Fibroblast of lung (primary cell): ENCODE results near the gene SIM1. TPM values are rescaled to one million over a fixed set of nuclear protein-coding genes. Genes with fewer than 3 reads are reported as not detected.
A peak's percentile ranks its signal among the peaks of the same experiment; 100 is the strongest.

Experiments used
- DNase-seq, 2 donors: peaks; one replicate each; pipeline versions ENCODE4 v3.0.0 to v3.0.0-alpha.2; 2010; ENCODE audit warnings: low read depth in 2 of 2
- H2AFZ ChIP-seq: 2 replicates; pipeline ENCODE4 v1.5.1; 2012; ENCODE audit warnings: low read length, control low read depth, inconsistent platforms
- H3K27ac ChIP-seq: 2 replicates; pipeline ENCODE4 v1.5.1; 2011; ENCODE audit warnings: low read length, control low read depth; ENCODE audit not compliant: insufficient read depth
- H3K27me3 ChIP-seq: 2 replicates; pipeline ENCODE4 v1.5.1; 2011; ENCODE audit warnings: mild to moderate bottlenecking, low read length; ENCODE audit not compliant: control insufficient read depth, insufficient read depth
- H3K36me3 ChIP-seq: 2 replicates; pipeline ENCODE4 v1.5.1; 2011; ENCODE audit warnings: low read length; ENCODE audit not compliant: control insufficient read depth, insufficient read depth
- H3K4me1 ChIP-seq: 2 replicates; pipeline ENCODE4 v1.5.1; 2011; ENCODE audit warnings: low read length; ENCODE audit not compliant: control insufficient read depth, insufficient read depth; ENCODE audit errors: extremely low read depth
- H3K4me2 ChIP-seq: 2 replicates; pipeline ENCODE4 v1.5.1; 2011; ENCODE audit warnings: low read length, control low read depth; ENCODE audit not compliant: insufficient read depth; ENCODE audit errors: extremely low read depth
- H3K4me3 ChIP-seq, 4 experiments: fragments of 200-600 bp in 1 of 4; sonication (generic) in 1 of 4; replicated peaks in 1 of 4; 2 replicates each; pipeline ENCODE4 v1.5.1; 2011 to 2016; ENCODE audit warnings: low read length in 4 of 4, low read depth in 3 of 4, mild to moderate bottlenecking in 3 of 4, control low read depth in 2 of 4, inconsistent platforms in 1 of 4, mixed read lengths in 1 of 4; ENCODE audit not compliant: insufficient read depth in 1 of 4; ENCODE audit errors: control extremely low read depth in 1 of 4
- H3K79me2 ChIP-seq: 2 replicates; pipeline ENCODE4 v1.5.1; 2012; ENCODE audit warnings: mild to moderate bottlenecking, low read length, inconsistent platforms; ENCODE audit not compliant: control insufficient read depth, insufficient read depth
- H3K9ac ChIP-seq: 2 replicates; pipeline ENCODE4 v1.5.1; 2011; ENCODE audit warnings: mild to moderate bottlenecking, low read length, control low read depth; ENCODE audit not compliant: insufficient read depth
- H3K9me3 ChIP-seq: 2 replicates; pipeline ENCODE4 v1.5.1; 2012; ENCODE audit warnings: low read depth, low read length; ENCODE audit not compliant: control insufficient read depth, insufficient read depth
- H4K20me1 ChIP-seq: 2 replicates; pipeline ENCODE4 v1.5.1; 2011; ENCODE audit warnings: low read length; ENCODE audit not compliant: control insufficient read depth, insufficient read depth; ENCODE audit errors: extremely low read depth
- CTCF ChIP-seq, 2 donors: IDR thresholded peaks in 1 of 2; conservative IDR thresholded peaks in 1 of 2; 1 replicate in 1 of 2; 2 replicates in 1 of 2; pipeline ENCODE4 v1.5.1; 2011 to 2012; ENCODE audit warnings: low read length in 2 of 2, control low read depth in 1 of 2, inconsistent platforms in 1 of 2, low read depth in 1 of 2, mild to moderate bottlenecking in 1 of 2
- EZH2 ChIP-seq: IDR thresholded peaks from 2 replicates; pipeline ENCODE4 v1.5.1; 2012; ENCODE audit warnings: low read length, control low read depth, mild to moderate bottlenecking; ENCODE audit errors: missing control alignments
- polyA plus RNA-seq, 2 donors: library from polyadenylated mRNA; depleted of rRNA in 1 of 2; stranded (reverse) in 1 of 2; unstranded in 1 of 2; fragments of >200 nt; gene quantifications; 2 replicates each; pipeline ENCODE4 v1.2.1, GENCODE V29; 2011 to 2012; ENCODE audit warnings: missing spikeins in 1 of 2
- total RNA-seq: library from RNA; depleted of rRNA; stranded (reverse); fragments of >200 nt; gene quantifications from 2 replicates; pipeline ENCODE4 v1.2.1, GENCODE V29; 2014

SIM1 gene
- total and polyA plus RNA-seq, 2 donors (not counting 1 experiment from before 2014, with no cell fraction given) = not detected

GRCh38 chr6:100347901-100348550 is 116.7 kb downstream of the SIM1 start:
- peaks cover 5% of the 10 kb centered on the region for H3K4me1 ChIP-seq
- H3K27ac ChIP-seq = no peak overlapping the region
- peak; percentile 49 to 89 for DNase-seq

GRCh38 chr6:100346828-100347227 is 117.9 kb downstream of the SIM1 start:
- no peaks in the 10 kb centered on the region for H3K27me3 ChIP-seq
- H3K36me3 ChIP-seq = no peaks in the 10 kb centered on the region
- no peaks in the 10 kb centered on the region for H3K79me2 ChIP-seq
- H3K4me3 ChIP-seq = peak overlapping the region in 1 of 4 experiments; percentile 4
- TF ChIP-seq CTCF (conservative IDR thresholded peaks at IDR 0.05 in 1 of 2, IDR thresholded peaks at IDR 0.05 in 1 of 2; ENCODE audit: low read depth in 1 of 2, low read length in 2 of 2) = no peak
- no peak for TF ChIP-seq EZH2
- H3K4me2 ChIP-seq = peak overlapping the region; percentile 58
- no peak overlapping the region for H3K27ac ChIP-seq
- no peaks in the 10 kb centered on the region for H3K9me3 ChIP-seq
- H4K20me1 ChIP-seq = no peaks in the 10 kb centered on the region
- DNase-seq = peak; percentile 52 to 89
- H2AFZ ChIP-seq = no peak overlapping the region
- H3K4me1 ChIP-seq = peaks cover 5% of the 10 kb centered on the region
- H3K9ac ChIP-seq = no peak overlapping the region

More at GRCh38 chr6:100347901-100348550, 116.7 kb downstream of the SIM1 start:
- Histone ChIP-seq H3K36me3 (no peaks in the 10 kb centered on the region), H3K9ac (no peak overlapping the region), H3K9me3 (no peaks in the 10 kb centered on the region), H3K79me2 (no peaks in the 10 kb centered on the region), H3K27me3 (no peaks in the 10 kb centered on the region), H2AFZ (no peak overlapping the region), H4K20me1 (no peaks in the 10 kb centered on the region), H3K4me2 (peak overlapping the region; percentile 49), H3K4me3 (no peak overlapping the region)
- TF ChIP-seq CTCF (conservative IDR thresholded peaks at IDR 0.05 in 1 of 2, IDR thresholded peaks at IDR 0.05 in 1 of 2; ENCODE audit: low read depth in 1 of 2, low read length in 2 of 2) (no peak), EZH2 (no peak)

GRCh38 chr6:100346203-100346602 is 118.5 kb downstream of the SIM1 start:
- H3K4me1 ChIP-seq = peaks cover 5% of the 10 kb centered on the region
- H3K36me3 ChIP-seq = no peaks in the 10 kb centered on the region
- H3K4me2 ChIP-seq = no peak overlapping the region
- no peak overlapping the region for H3K9ac ChIP-seq
- TF ChIP-seq EZH2 (no peak), CTCF (conservative IDR thresholded peaks at IDR 0.05 in 1 of 2, IDR thresholded peaks at IDR 0.05 in 1 of 2; ENCODE audit: low read depth in 1 of 2, low read length in 2 of 2) (no peak)
- no peaks in the 10 kb centered on the region for H3K9me3 ChIP-seq
- H3K27ac ChIP-seq = no peak overlapping the region
- no peak overlapping the region for H2AFZ ChIP-seq
- H4K20me1 ChIP-seq = no peaks in the 10 kb centered on the region
- H3K79me2 ChIP-seq = no peaks in the 10 kb centered on the region
- H3K4me3 ChIP-seq = no peak overlapping the region
- DNase-seq = peak in 1 of 2 donors; percentile 70
- no peaks in the 10 kb centered on the region for H3K27me3 ChIP-seq
